ENCODE results near the gene LGALS3BP.
"Not testable (repeated sequence)": the region's sequence is repeated elsewhere in the genome, so short reads cannot be mapped to it uniquely, and the experiment has no call there.

Gene LGALS3BP

DNA sequence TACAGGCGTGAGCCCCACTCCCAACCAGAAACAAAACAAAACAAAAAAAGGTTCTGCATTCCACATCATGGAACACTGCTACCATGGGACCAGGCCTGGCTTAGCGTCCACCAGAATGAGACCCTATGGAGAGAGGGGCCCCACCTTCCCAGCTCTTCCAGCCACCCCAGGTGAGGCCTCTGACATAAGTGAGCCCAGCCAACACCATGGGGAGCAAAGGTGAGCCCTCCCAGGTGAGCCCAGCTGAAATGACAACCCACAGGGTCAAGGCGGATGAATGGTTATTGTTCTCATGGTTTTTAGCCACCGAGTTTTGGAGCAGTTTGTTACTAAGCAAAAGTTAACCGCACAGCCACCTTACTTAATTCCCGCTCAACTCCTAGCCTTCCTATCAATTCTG, 16.3 kb downstream of the LGALS3BP start:
- DNase-seq (ENCODE audit: low read depth), result no peak
- H3K4me3 ChIP-seq (ENCODE audit: low read depth, low read length), result no peak overlapping the region
- TF ChIP-seq CTCF (conservative IDR thresholded peaks at IDR 0.05; ENCODE audit: low read depth, low read length), result no peak

DNA sequence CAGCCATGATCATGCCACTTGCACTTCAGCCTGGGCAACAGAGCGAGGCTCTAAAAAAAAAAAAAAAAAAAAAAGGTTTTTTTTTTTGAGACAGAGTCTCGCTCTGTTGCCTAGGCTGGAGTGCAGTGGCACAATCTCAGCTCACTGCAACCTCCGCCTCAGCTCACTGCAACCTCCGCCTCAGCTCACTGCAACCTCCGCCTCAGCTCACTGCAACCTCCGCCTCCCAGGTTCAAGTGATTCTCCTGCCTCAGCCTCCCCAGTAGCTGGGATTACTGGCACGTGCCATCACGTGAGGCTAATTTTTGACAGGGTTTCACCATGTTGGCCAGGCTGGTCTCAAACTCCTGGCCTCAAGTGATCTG, 16.8 kb downstream of the LGALS3BP start:
- not testable (repeated sequence) for H3K4me3 ChIP-seq (ENCODE audit: low read depth, low read length)

GRCh38 chr17:78962345-78962983, 17.3 kb downstream of the LGALS3BP start:
- no peak for TF ChIP-seq CTCF (conservative IDR thresholded peaks at IDR 0.05; ENCODE audit: low read depth, low read length)
- DNase-seq (ENCODE audit: low read depth), result no peak
- no peak overlapping the region for H3K4me3 ChIP-seq (ENCODE audit: low read depth, low read length)

More for the DNA sequence above, 16.8 kb downstream of the LGALS3BP start:
- not testable (repeated sequence) for DNase-seq (ENCODE audit: low read depth)

GRCh38 chr17:78961571-78961970, 18.2 kb downstream of the LGALS3BP start:
- DNase-seq (ENCODE audit: low read depth), result no peak
- no peak for TF ChIP-seq CTCF (conservative IDR thresholded peaks at IDR 0.05; ENCODE audit: low read depth, low read length)

GRCh38 chr17:78960928-78961327, 18.8 kb downstream of the LGALS3BP start:
- no peak for TF ChIP-seq CTCF (conservative IDR thresholded peaks at IDR 0.05; ENCODE audit: low read depth, low read length)
- H3K4me3 ChIP-seq (ENCODE audit: low read depth, low read length), result no peak overlapping the region
- peak; percentile 52 for DNase-seq (ENCODE audit: low read depth)

More at GRCh38 chr17:78961571-78961970, 18.2 kb downstream of the LGALS3BP start:
- H3K4me3 ChIP-seq (ENCODE audit: low read depth, low read length), result no peak overlapping the region

GRCh38 chr17:78959803-78960202, 19.9 kb downstream of the LGALS3BP start:
- no peak for DNase-seq (ENCODE audit: low read depth)
- no peak overlapping the region for H3K4me3 ChIP-seq (ENCODE audit: low read depth, low read length)
- no peak for TF ChIP-seq CTCF (conservative IDR thresholded peaks at IDR 0.05; ENCODE audit: low read depth, low read length)

GRCh38 chr17:78958641-78959127, 21.0 kb downstream of the LGALS3BP start:
- TF ChIP-seq CTCF (conservative IDR thresholded peaks at IDR 0.05; ENCODE audit: low read depth, low read length), result no peak
- DNase-seq (ENCODE audit: low read depth), result no peak

More at GRCh38 chr17:78958641-78959127, 21.0 kb downstream of the LGALS3BP start:
- no peak overlapping the region for H3K4me3 ChIP-seq (ENCODE audit: low read depth, low read length)
